Neural progenitor cell (in vitro differentiated cells): Measurements from ENCODE around the gene PANX1. TPM values are rescaled to one million over a fixed set of nuclear protein-coding genes. Genes with fewer than 3 reads are reported as not detected.
"Not testable (repeated sequence)": the region's sequence is repeated elsewhere in the genome, so short reads cannot be mapped to it uniquely, and the experiment has no call there.

Source experiments
- DNase-seq: peaks from one replicate; pipeline ENCODE4 v3.0.0-alpha.2; 2016; ENCODE audit warnings: low spot score
- H2AFZ ChIP-seq: fragments of 200-600 bp; sonication (generic); replicated peaks from 2 replicates; pipeline ENCODE4 v1.6.1; 2016; ENCODE audit warnings: antibody characterized with exemption
- H3F3A ChIP-seq: fragments of 200-600 bp; sonication (generic); 2 replicates; pipeline ENCODE4 v1.6.1; 2016; ENCODE audit warnings: antibody characterized with exemption, low read depth
- H3K27ac ChIP-seq: fragments of 200-600 bp; sonication (generic); 2 replicates; pipeline ENCODE4 v1.5.1; 2016; ENCODE audit warnings: mild to moderate bottlenecking
- H3K27me3 ChIP-seq: fragments of 200-600 bp; sonication (generic); 2 replicates; pipeline ENCODE4 v1.6.1; 2016; ENCODE audit warnings: mild to moderate bottlenecking, moderate library complexity
- H3K36me3 ChIP-seq: fragments of 200-600 bp; sonication (generic); 2 replicates; pipeline ENCODE4 v1.5.1; 2016
- H3K4me1 ChIP-seq: fragments of 200-600 bp; sonication (generic); 2 replicates; pipeline ENCODE4 v1.6.1; 2016; ENCODE audit warnings: mixed run types
- H3K4me2 ChIP-seq: fragments of 200-600 bp; sonication (generic); 2 replicates; pipeline ENCODE4 v1.6.1; 2016
- H3K4me3 ChIP-seq: fragments of 200-600 bp; sonication (generic); 2 replicates; pipeline ENCODE4 v1.5.1; 2016
- H3K79me2 ChIP-seq: fragments of 200-600 bp; sonication (generic); 2 replicates; pipeline ENCODE4 v1.6.1; 2016; ENCODE audit warnings: low read depth
- H3K9ac ChIP-seq: fragments of 200-600 bp; sonication (generic); 2 replicates; pipeline ENCODE4 v1.6.1; 2016
- H3K9me3 ChIP-seq: fragments of 200-600 bp; sonication (generic); 2 replicates; pipeline ENCODE4 v1.5.1; 2016; ENCODE audit warnings: low read depth
- H4K20me1 ChIP-seq: fragments of 200-600 bp; sonication (generic); 2 replicates; pipeline ENCODE4 v1.6.1; 2016; ENCODE audit warnings: low read depth
- H3K27ac Mint-ChIP-seq: 3 replicates; pipeline ENCODE4 v1.8.0; 2021; ENCODE audit warnings: mixed read lengths
- H3K27me3 Mint-ChIP-seq: 2 replicates; pipeline ENCODE4 v1.8.0; 2022; ENCODE audit warnings: low read depth, mild to moderate bottlenecking, inconsistent platforms, moderate library complexity, mixed read lengths; ENCODE audit not compliant: insufficient read depth
- H3K36me3 Mint-ChIP-seq: 3 replicates; pipeline ENCODE4 v1.8.0; 2021; ENCODE audit warnings: mixed read lengths
- H3K4me1 Mint-ChIP-seq: 3 replicates; pipeline ENCODE4 v1.8.0; 2021; ENCODE audit warnings: mixed read lengths
- H3K4me3 Mint-ChIP-seq: 3 replicates; pipeline ENCODE4 v1.8.0; 2021; ENCODE audit warnings: mild to moderate bottlenecking, moderate library complexity, mixed read lengths
- H3K9me3 Mint-ChIP-seq: 3 replicates; pipeline ENCODE4 v1.8.0; 2020; ENCODE audit warnings: mixed read lengths
- CTCF ChIP-seq: fragments of 200-600 bp; sonication (generic); IDR thresholded peaks from 2 replicates; pipeline ENCODE4 v1.5.1; 2017; ENCODE audit warnings: antibody characterized with exemption, mild to moderate bottlenecking
- EZH2 ChIP-seq: fragments of 200-600 bp; sonication (generic); IDR thresholded peaks from 2 replicates; pipeline ENCODE4 v1.6.1; 2017; ENCODE audit warnings: antibody characterized with exemption, mild to moderate bottlenecking, moderate library complexity
- EZH2phosphoT487 ChIP-seq: fragments of 200-600 bp; sonication (generic); IDR thresholded peaks from 2 replicates; pipeline ENCODE4 v1.6.1; 2017; ENCODE audit warnings: antibody characterized with exemption
- total RNA-seq: library from RNA; depleted of rRNA; stranded (reverse); fragments of >200 nt; gene quantifications from 2 replicates; pipeline ENCODE4 v1.2.3, GENCODE V29; 2015; ENCODE audit warnings: low replicate concordance

PANX1 gene
- total RNA-seq, 1 donor from 2014 or later = 26.4 TPM

GRCh38 chr11:94154095-94154856 lies 25.6 kb downstream of the PANX1 start:
- no peaks in the 10 kb centered on the region for H3K27me3 Mint-ChIP-seq
- Histone ChIP-seq H4K20me1 (peaks cover 32% of the 10 kb centered on the region), H3K4me1 (peaks cover 11% of the 10 kb centered on the region), H3K27ac (no peak overlapping the region), H3K9ac (no peak overlapping the region), H3K79me2 (peaks cover 95% of the 10 kb centered on the region), H3K4me2 (no peak overlapping the region), H2AFZ (no peak overlapping the region), H3K9me3 (no peaks in the 10 kb centered on the region), H3K36me3 (peaks cover 6% of the 10 kb centered on the region), H3F3A (no peaks in the 10 kb centered on the region), H3K4me3 (no peak overlapping the region), H3K27me3 (no peaks in the 10 kb centered on the region)
- peaks cover 24% of the 10 kb centered on the region for H3K36me3 Mint-ChIP-seq
- no peak overlapping the region for H3K27ac Mint-ChIP-seq
- H3K4me1 Mint-ChIP-seq = peaks cover 31% of the 10 kb centered on the region
- no peak for TF ChIP-seq EZH2
- TF ChIP-seq CTCF = no peak
- TF ChIP-seq EZH2phosphoT487 = no peak
- no peak for DNase-seq
- no peak overlapping the region for H3K4me3 Mint-ChIP-seq
- peaks cover 12% of the 10 kb centered on the region for H3K9me3 Mint-ChIP-seq

- not testable (repeated sequence) for H3K27me3 Mint-ChIP-seq, H3K27ac ChIP-seq, H2AFZ ChIP-seq, H3K4me2 ChIP-seq, H3K4me3 Mint-ChIP-seq, H3K4me1 ChIP-seq, H3K9ac ChIP-seq, H3F3A ChIP-seq, H3K27me3 ChIP-seq, DNase-seq, H4K20me1 ChIP-seq, H3K36me3 ChIP-seq, H3K27ac Mint-ChIP-seq, H3K9me3 ChIP-seq, H3K4me3 ChIP-seq
- H3K79me2 ChIP-seq = peaks cover 91% of the 10 kb centered on the region
- Mint-ChIP-seq H3K9me3 (peaks cover 38% of the 10 kb centered on the region), H3K4me1 (peaks cover 13% of the 10 kb centered on the region), H3K36me3 (peaks cover 46% of the 10 kb centered on the region)
Measured at GRCh38 chr11:94157339-94157738, 28.7 kb downstream of the PANX1 start.

GRCh38 chr11:94168882-94169281 lies 40.2 kb downstream of the PANX1 start:
- Mint-ChIP-seq H3K36me3 (peaks cover 39% of the 10 kb centered on the region), H3K27ac (no peak overlapping the region), H3K4me3 (no peak overlapping the region), H3K9me3 (peaks cover 20% of the 10 kb centered on the region), H3K27me3 (no peaks in the 10 kb centered on the region), H3K4me1 (peaks cover 2% of the 10 kb centered on the region)
- Histone ChIP-seq H3F3A (no peaks in the 10 kb centered on the region), H3K9me3 (peaks cover 5% of the 10 kb centered on the region), H3K27ac (no peak overlapping the region), H3K27me3 (no peaks in the 10 kb centered on the region), H2AFZ (no peak overlapping the region), H3K4me3 (no peak overlapping the region), H3K79me2 (peaks cover 92% of the 10 kb centered on the region), H3K4me1 (no peaks in the 10 kb centered on the region), H3K4me2 (no peak overlapping the region), H3K9ac (no peak overlapping the region), H4K20me1 (peaks cover 13% of the 10 kb centered on the region), H3K36me3 (peaks cover 6% of the 10 kb centered on the region)
- DNase-seq = no peak
- no peak for TF ChIP-seq CTCF
- TF ChIP-seq EZH2 = no peak
- TF ChIP-seq EZH2phosphoT487 = no peak

- peaks cover 2% of the 10 kb centered on the region for H3K4me1 Mint-ChIP-seq
- TF ChIP-seq CTCF (no peak), EZH2phosphoT487 (no peak), EZH2 (no peak)
- H3K36me3 ChIP-seq = peaks cover 6% of the 10 kb centered on the region
- H3K27ac ChIP-seq = no peak overlapping the region
- peaks cover 16% of the 10 kb centered on the region for H3K9me3 Mint-ChIP-seq
- no peak overlapping the region for H3K4me3 Mint-ChIP-seq
- H4K20me1 ChIP-seq = peaks cover 13% of the 10 kb centered on the region
- H3K4me1 ChIP-seq = no peaks in the 10 kb centered on the region
- H3K4me2 ChIP-seq = no peak overlapping the region
- DNase-seq = no peak
- peaks cover 92% of the 10 kb centered on the region for H3K79me2 ChIP-seq
- no peaks in the 10 kb centered on the region for H3F3A ChIP-seq
- H3K9me3 ChIP-seq = no peaks in the 10 kb centered on the region
- H3K27me3 ChIP-seq = no peaks in the 10 kb centered on the region
- peaks cover 38% of the 10 kb centered on the region for H3K36me3 Mint-ChIP-seq
- no peak overlapping the region for H3K4me3 ChIP-seq
- no peak overlapping the region for H3K27ac Mint-ChIP-seq
- no peak overlapping the region for H2AFZ ChIP-seq
- H3K27me3 Mint-ChIP-seq = no peaks in the 10 kb centered on the region
- H3K9ac ChIP-seq = no peak overlapping the region
Measured at GRCh38 chr11:94169516-94169915, 40.9 kb downstream of the PANX1 start.
